Measurements from ENCODE around the gene KIF16B.

- TF ChIP-seq, protein P1, sequence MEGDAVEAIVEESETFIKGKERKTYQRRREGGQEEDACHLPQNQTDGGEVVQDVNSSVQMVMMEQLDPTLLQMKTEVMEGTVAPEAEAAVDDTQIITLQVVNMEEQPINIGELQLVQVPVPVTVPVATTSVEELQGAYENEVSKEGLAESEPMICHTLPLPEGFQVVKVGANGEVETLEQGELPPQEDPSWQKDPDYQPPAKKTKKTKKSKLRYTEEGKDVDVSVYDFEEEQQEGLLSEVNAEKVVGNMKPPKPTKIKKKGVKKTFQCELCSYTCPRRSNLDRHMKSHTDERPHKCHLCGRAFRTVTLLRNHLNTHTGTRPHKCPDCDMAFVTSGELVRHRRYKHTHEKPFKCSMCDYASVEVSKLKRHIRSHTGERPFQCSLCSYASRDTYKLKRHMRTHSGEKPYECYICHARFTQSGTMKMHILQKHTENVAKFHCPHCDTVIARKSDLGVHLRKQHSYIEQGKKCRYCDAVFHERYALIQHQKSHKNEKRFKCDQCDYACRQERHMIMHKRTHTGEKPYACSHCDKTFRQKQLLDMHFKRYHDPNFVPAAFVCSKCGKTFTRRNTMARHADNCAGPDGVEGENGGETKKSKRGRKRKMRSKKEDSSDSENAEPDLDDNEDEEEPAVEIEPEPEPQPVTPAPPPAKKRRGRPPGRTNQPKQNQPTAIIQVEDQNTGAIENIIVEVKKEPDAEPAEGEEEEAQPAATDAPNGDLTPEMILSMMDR (IDR thresholded peaks at IDR 0.05; ENCODE audit: insufficient read depth, low read length): no peak
- TF ChIP-seq REST (IDR thresholded peaks at IDR 0.05; ENCODE audit: insufficient replicate concordance, low read depth) (no peak), SPI1 (IDR thresholded peaks at IDR 0.05; ENCODE audit: borderline replicate concordance, low read depth) (no peak), POLR2AphosphoS5 (IDR thresholded peaks at IDR 0.05; ENCODE audit: low read depth) (no peak)
Measured at GRCh38 chr20:16381444-16381843, 191.8 kb downstream of the KIF16B start.
